HEK293 (cell line): ENCODE data around the gene TMX2.

Experiments used
- CTCF ChIA-PET: fragments of 350-600 bp; formaldehyde crosslinking; extraction: SDS; loops from one replicate; lab custom pipeline; 2021; ENCODE audit warnings: antibody characterized with exemption; lab: Yijun Ruan, JAX
- POLR2A ChIA-PET: fragments of 300-600 bp; formaldehyde crosslinking; extraction: SDS; loops from one replicate; lab custom pipeline; 2020; ENCODE audit warnings: antibody characterized with exemption, inconsistent platforms; lab: Yijun Ruan, JAX
- H3K27ac ChIP-seq: fragments of 200-500 bp; sonication (Bioruptor generic); 2 replicates; pipeline ENCODE4 v1.5.1; 2014; ENCODE audit warnings: low read depth, low read length, control low read depth, inconsistent platforms; ENCODE audit errors: extremely low read depth
- H3K36me3 ChIP-seq, 2 experiments: fragments of 200-500 bp in 1 of 2; sonication (Bioruptor generic) in 1 of 2; 1 replicate in 1 of 2; 2 replicates in 1 of 2; pipeline ENCODE4 v1.5.1; 2014 to 2017; ENCODE audit warnings: inconsistent platforms in 2 of 2, low read length in 2 of 2; ENCODE audit not compliant: control insufficient read depth in 2 of 2, insufficient read depth in 1 of 2
- H3K4me1 ChIP-seq: fragments of 200-500 bp; sonication (Bioruptor generic); 2 replicates; pipeline ENCODE4 v1.5.1; 2014; ENCODE audit warnings: mild to moderate bottlenecking, low read length, inconsistent platforms; ENCODE audit not compliant: control insufficient read depth, insufficient read depth
- H3K4me3 ChIP-seq: 2 replicates; pipeline ENCODE4 v1.5.1; 2011; ENCODE audit warnings: low read depth, mild to moderate bottlenecking, control low read depth, low read length, moderate library complexity
- H3K9me3 ChIP-seq: fragments of 200-500 bp; sonication (Bioruptor generic); 2 replicates; pipeline ENCODE4 v1.5.1; 2014; ENCODE audit warnings: low read depth, low read length, inconsistent platforms; ENCODE audit not compliant: control insufficient read depth, insufficient read depth
- OSR2 ChIP-seq: fragments of 450-650 bp; formaldehyde crosslinking; IDR thresholded peaks from 2 replicates; pipeline ENCODE4 v1.5.1; 2016; ENCODE audit warnings: missing biosample characterization, missing genetic modification characterization
- TRIM28 ChIP-seq: IDR thresholded peaks from 2 replicates; pipeline ENCODE4 v1.6.1; 2011; ENCODE audit warnings: low read length, control low read depth, borderline replicate concordance
- ZBTB20 ChIP-seq: fragments of 450-650 bp; formaldehyde crosslinking; IDR thresholded peaks from 2 replicates; pipeline ENCODE4 v1.5.1; 2016; ENCODE audit warnings: missing biosample characterization, missing genetic modification characterization
- ZBTB7A ChIP-seq: fragments of 450-650 bp; formaldehyde crosslinking; IDR thresholded peaks from 2 replicates; pipeline ENCODE4 v1.5.1; 2016; ENCODE audit warnings: low read depth, missing biosample characterization, missing genetic modification characterization
- ZNF138 ChIP-seq: fragments of 450-650 bp; formaldehyde crosslinking; IDR thresholded peaks from 2 replicates; pipeline ENCODE4 v1.5.1; 2016; ENCODE audit warnings: missing biosample characterization, missing genetic modification characterization, borderline replicate concordance
- ZNF146 ChIP-seq: fragments of 450-650 bp; formaldehyde crosslinking; IDR thresholded peaks from 2 replicates; pipeline ENCODE4 v1.5.1; 2016; ENCODE audit warnings: missing biosample characterization, missing genetic modification characterization
- ZNF19 ChIP-seq: fragments of 450-650 bp; formaldehyde crosslinking; IDR thresholded peaks from 2 replicates; pipeline ENCODE4; 2016; ENCODE audit warnings: missing biosample characterization, missing genetic modification characterization, low read depth
- ZNF335 ChIP-seq: fragments of 450-650 bp; formaldehyde crosslinking; conservative IDR thresholded peaks from 2 replicates; pipeline ENCODE4 v1.5.1; 2016; ENCODE audit warnings: missing biosample characterization, missing genetic modification characterization
- ZNF350 ChIP-seq: fragments of 450-650 bp; formaldehyde crosslinking; IDR thresholded peaks from 2 replicates; pipeline ENCODE4 v1.5.0; 2017; ENCODE audit warnings: missing biosample characterization, mild to moderate bottlenecking, missing genetic modification characterization
- ZNF404 ChIP-seq: fragments of 450-650 bp; formaldehyde crosslinking; IDR thresholded peaks from 2 replicates; pipeline ENCODE4 v1.5.1; 2017; ENCODE audit warnings: missing biosample characterization, missing genetic modification characterization
- ZNF423 ChIP-seq: fragments of 450-650 bp; formaldehyde crosslinking; IDR thresholded peaks from 2 replicates; pipeline ENCODE4 v1.5.1; 2016; ENCODE audit warnings: missing biosample characterization, missing genetic modification characterization
- ZNF501 ChIP-seq: fragments of 450-650 bp; formaldehyde crosslinking; IDR thresholded peaks from 2 replicates; pipeline ENCODE4 v1.5.1; 2016; ENCODE audit warnings: missing biosample characterization, missing genetic modification characterization
- ZNF521 ChIP-seq: fragments of 450-650 bp; formaldehyde crosslinking; IDR thresholded peaks from 2 replicates; pipeline ENCODE4 v1.5.1; 2017; ENCODE audit warnings: missing biosample characterization, mild to moderate bottlenecking, missing genetic modification characterization
- ZNF560 ChIP-seq: fragments of 450-650 bp; formaldehyde crosslinking; IDR thresholded peaks from 2 replicates; pipeline ENCODE4 v1.5.1; 2017; ENCODE audit warnings: missing biosample characterization, missing genetic modification characterization, borderline replicate concordance
- ZNF624 ChIP-seq: fragments of 450-650 bp; formaldehyde crosslinking; IDR thresholded peaks from 2 replicates; pipeline ENCODE4 v1.5.1; 2017; ENCODE audit warnings: missing biosample characterization, missing genetic modification characterization
- ZNF76 ChIP-seq: fragments of 450-650 bp; formaldehyde crosslinking; IDR thresholded peaks from 2 replicates; pipeline ENCODE4; 2016; ENCODE audit warnings: low read depth, missing biosample characterization, missing genetic modification characterization, borderline replicate concordance
- TF ChIP-seq, protein P1 (sequence below): fragments of 450-650 bp; formaldehyde crosslinking; IDR thresholded peaks from 2 replicates; pipeline ENCODE4 v1.5.1; 2017; ENCODE audit warnings: missing biosample characterization, missing genetic modification characterization
- TF ChIP-seq, protein P2 (sequence below): fragments of 450-650 bp; formaldehyde crosslinking; IDR thresholded peaks from 2 replicates; pipeline ENCODE4 v1.5.1; 2016; ENCODE audit warnings: missing biosample characterization, missing genetic modification characterization, borderline replicate concordance
- TF ChIP-seq, protein P3 (sequence below): fragments of 450-650 bp; formaldehyde crosslinking; IDR thresholded peaks from 2 replicates; pipeline ENCODE4 v1.5.1; 2017; ENCODE audit warnings: missing biosample characterization, missing genetic modification characterization
- TF ChIP-seq, protein P4 (sequence below): fragments of 450-650 bp; formaldehyde crosslinking; IDR thresholded peaks from 2 replicates; pipeline ENCODE4 v1.5.1; 2016; ENCODE audit warnings: missing biosample characterization, missing genetic modification characterization
- TF ChIP-seq, protein P5 (sequence below): fragments of 450-650 bp; IDR thresholded peaks from 2 replicates; pipeline ENCODE4 v1.5.1; 2018; ENCODE audit warnings: missing biosample characterization, missing genetic modification characterization

Gene TMX2

DNA sequence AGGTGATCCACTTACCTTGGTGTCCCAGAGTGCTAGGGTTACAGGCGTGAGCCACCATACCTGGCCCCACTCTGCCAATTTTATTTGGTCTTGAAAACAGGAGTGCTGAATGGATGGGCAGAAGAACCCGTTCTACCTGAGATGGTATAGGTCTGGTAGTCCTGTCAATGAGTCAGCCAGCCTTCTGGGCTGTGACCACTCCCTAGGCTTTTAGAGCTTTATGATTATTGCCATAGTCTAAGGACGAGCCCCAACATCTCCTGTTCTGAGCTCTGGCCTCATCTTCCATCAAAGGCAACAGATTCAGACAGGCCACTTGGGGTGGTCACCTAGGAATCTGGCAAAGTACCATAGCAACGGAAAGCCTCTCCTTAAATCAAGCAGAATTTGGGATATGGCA is 33.0 kb upstream of the TMX2 start:
- Histone ChIP-seq H3K36me3 (peaks cover 0 to 79% of the 10 kb centered on the region in 2 experiments), H3K4me1 (no peaks in the 10 kb centered on the region), H3K27ac (no peak overlapping the region), H3K4me3 (no peak overlapping the region), H3K9me3 (no peaks in the 10 kb centered on the region)
- TF ChIP-seq ZNF501 (tag by site-specific recombination) (no peak), ZNF350 (no peak), ZNF423 (tag by site-specific recombination) (no peak), ZNF624 (no peak), ZNF404 (no peak), ZNF146 (no peak), ZNF138 (no peak), ZBTB7A (tag by site-specific recombination) (no peak), ZNF76 (no peak), ZNF19 (tag by site-specific recombination) (no peak), ZNF521 (tag by site-specific recombination) (no peak), TRIM28 (no peak), ZBTB20 (tag by site-specific recombination) (no peak)
- TF ChIP-seq, protein P1, sequence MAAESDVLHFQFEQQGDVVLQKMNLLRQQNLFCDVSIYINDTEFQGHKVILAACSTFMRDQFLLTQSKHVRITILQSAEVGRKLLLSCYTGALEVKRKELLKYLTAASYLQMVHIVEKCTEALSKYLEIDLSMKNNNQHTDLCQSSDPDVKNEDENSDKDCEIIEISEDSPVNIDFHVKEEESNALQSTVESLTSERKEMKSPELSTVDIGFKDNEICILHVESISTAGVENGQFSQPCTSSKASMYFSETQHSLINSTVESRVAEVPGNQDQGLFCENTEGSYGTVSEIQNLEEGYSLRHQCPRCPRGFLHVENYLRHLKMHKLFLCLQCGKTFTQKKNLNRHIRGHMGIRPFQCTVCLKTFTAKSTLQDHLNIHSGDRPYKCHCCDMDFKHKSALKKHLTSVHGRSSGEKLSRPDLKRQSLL (tag by site-specific recombination): no peak
- TF ChIP-seq, protein P2, sequence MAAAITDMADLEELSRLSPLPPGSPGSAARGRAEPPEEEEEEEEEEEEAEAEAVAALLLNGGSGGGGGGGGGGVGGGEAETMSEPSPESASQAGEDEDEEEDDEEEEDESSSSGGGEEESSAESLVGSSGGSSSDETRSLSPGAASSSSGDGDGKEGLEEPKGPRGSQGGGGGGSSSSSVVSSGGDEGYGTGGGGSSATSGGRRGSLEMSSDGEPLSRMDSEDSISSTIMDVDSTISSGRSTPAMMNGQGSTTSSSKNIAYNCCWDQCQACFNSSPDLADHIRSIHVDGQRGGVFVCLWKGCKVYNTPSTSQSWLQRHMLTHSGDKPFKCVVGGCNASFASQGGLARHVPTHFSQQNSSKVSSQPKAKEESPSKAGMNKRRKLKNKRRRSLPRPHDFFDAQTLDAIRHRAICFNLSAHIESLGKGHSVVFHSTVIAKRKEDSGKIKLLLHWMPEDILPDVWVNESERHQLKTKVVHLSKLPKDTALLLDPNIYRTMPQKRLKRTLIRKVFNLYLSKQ: no peak
- TF ChIP-seq, protein P3, sequence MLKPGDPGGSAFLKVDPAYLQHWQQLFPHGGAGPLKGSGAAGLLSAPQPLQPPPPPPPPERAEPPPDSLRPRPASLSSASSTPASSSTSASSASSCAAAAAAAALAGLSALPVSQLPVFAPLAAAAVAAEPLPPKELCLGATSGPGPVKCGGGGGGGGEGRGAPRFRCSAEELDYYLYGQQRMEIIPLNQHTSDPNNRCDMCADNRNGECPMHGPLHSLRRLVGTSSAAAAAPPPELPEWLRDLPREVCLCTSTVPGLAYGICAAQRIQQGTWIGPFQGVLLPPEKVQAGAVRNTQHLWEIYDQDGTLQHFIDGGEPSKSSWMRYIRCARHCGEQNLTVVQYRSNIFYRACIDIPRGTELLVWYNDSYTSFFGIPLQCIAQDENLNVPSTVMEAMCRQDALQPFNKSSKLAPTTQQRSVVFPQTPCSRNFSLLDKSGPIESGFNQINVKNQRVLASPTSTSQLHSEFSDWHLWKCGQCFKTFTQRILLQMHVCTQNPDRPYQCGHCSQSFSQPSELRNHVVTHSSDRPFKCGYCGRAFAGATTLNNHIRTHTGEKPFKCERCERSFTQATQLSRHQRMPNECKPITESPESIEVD: no peak
- TF ChIP-seq, protein P4, sequence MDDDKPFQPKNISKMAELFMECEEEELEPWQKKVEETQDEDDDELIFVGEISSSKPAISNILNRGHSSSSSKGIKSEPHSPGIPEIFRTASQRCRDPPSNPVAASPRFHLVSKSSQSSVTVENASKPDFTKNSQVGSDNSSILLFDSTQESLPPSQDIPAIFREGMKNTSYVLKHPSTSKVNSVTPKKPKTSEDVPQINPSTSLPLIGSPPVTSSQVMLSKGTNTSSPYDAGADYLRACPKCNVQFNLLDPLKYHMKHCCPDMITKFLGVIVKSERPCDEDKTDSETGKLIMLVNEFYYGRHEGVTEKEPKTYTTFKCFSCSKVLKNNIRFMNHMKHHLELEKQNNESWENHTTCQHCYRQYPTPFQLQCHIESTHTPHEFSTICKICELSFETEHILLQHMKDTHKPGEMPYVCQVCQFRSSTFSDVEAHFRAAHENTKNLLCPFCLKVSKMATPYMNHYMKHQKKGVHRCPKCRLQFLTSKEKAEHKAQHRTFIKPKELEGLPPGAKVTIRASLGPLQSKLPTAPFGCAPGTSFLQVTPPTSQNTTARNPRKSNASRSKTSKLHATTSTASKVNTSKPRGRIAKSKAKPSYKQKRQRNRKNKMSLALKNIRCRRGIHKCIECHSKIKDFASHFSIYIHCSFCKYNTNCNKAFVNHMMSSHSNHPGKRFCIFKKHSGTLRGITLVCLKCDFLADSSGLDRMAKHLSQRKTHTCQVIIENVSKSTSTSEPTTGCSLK (tag by site-specific recombination): no peak
- POLR2A ChIA-PET: interaction anchor here (1.2 kb wide), 1 partner anchor 10 kb away, joined by 3 read pairs; no protein-coding TSS in a partner anchor
- CTCF ChIA-PET: interaction anchor here (1.0 to 1.2 kb wide), 2 partner anchors 20 to 111 kb away, joined by 3 read pairs; no protein-coding TSS in a partner anchor

DNA sequence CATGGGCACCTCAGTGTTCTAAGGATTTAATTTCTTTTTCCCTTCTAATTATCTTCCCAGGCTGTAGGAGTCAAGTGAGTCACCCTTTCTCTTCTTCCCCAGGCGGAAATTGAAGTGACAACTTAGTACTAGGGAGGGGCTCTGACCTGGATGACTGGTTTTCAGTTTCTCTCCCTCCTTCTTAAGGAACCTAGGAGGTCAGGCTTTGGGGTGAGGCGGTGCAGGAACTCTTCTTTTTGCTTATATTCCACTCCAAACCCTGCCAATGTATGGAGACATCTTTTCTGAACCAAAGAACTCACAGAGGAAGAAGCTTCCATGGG is 31.9 kb upstream of the TMX2 start:
- Histone ChIP-seq H3K9me3 (no peaks in the 10 kb centered on the region), H3K36me3 (peaks cover 0 to 79% of the 10 kb centered on the region in 2 experiments)
- CTCF ChIA-PET: interaction anchor here (0.8 to 1.2 kb wide), 2 partner anchors 19 to 120 kb away, joined by 3 to 4 read pairs; no protein-coding TSS in a partner anchor

More for the DNA sequence above, 31.9 kb upstream of the TMX2 start:
- Histone ChIP-seq H3K27ac (no peak overlapping the region), H3K4me1 (no peaks in the 10 kb centered on the region), H3K4me3 (no peak overlapping the region)
- TF ChIP-seq, protein P5, sequence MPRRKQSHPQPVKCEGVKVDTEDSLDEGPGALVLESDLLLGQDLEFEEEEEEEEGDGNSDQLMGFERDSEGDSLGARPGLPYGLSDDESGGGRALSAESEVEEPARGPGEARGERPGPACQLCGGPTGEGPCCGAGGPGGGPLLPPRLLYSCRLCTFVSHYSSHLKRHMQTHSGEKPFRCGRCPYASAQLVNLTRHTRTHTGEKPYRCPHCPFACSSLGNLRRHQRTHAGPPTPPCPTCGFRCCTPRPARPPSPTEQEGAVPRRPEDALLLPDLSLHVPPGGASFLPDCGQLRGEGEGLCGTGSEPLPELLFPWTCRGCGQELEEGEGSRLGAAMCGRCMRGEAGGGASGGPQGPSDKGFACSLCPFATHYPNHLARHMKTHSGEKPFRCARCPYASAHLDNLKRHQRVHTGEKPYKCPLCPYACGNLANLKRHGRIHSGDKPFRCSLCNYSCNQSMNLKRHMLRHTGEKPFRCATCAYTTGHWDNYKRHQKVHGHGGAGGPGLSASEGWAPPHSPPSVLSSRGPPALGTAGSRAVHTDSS (tag by site-specific recombination): no peak
- TF ChIP-seq ZNF560 (tag by site-specific recombination): no peak
- TF ChIP-seq OSR2 (tag by site-specific recombination): no peak
- TF ChIP-seq ZNF335 (tag by site-specific recombination): no peak
- POLR2A ChIA-PET: no interaction called here
